Measurements from ENCODE around the gene SLC22A23.

GRCh38 chr6:3309391-3310050, 147.3 kb downstream of the SLC22A23 start:
- TF ChIP-seq POLR2A (IDR thresholded peaks at IDR 0.05; ENCODE audit: low read depth, low read length) = no peak
- no peak for TF ChIP-seq POLR2AphosphoS5 (IDR thresholded peaks at IDR 0.05; ENCODE audit: low read depth, low read length)

Data from GM12892 (cell line).